Measurements from ENCODE around the gene TIFAB. TPM values are rescaled to one million over a fixed set of nuclear protein-coding genes. Genes with fewer than 3 reads are reported as not detected.

Gene TIFAB
- polyA plus RNA-seq, 1 donor from 2014 or later, result not detected

DNA sequence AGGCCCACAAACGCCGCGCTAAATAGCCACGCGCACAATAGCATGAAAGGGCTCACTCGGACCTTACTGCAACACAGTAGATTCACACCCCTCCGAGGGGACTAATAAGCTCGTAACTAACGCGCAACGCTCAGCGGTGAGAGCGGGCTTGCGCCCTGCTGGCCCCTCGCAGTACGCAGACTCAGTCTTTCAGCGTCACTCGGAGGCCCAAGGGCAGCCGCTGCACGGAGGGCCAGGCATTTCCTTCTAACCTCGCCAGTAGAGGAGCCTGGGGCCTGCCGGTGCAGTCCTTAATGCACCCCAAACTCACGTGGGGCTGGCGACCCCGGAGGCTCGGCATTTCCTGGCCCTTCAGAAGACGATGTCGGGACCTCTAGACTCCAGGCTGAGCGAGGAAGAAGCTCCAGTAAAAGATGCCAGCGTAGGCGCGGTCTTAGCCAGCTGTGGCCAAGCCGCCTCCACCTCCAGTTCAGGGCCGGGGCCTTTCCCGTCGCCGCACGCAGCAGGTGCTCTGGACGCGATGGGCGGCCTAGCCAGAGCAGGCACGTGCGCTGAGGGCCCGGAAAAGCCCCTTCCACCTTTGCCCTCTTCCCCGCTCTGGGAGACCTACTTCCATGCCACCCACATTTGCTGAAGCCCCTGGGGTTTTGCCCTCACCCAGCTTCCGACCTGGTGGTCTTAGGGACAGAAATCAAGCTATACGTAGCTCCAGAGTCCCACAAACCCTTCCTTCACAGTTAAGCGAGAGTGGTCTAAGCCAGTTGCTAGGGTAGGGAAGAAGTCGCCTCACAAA is 38.3 kb upstream of the TIFAB start:
- Histone ChIP-seq H3K36me3 (ENCODE audit: insufficient read depth, low read length) (no peaks in the 10 kb centered on the region), H3K9me2 (ENCODE audit: insufficient read depth, low read length) (no peaks in the 10 kb centered on the region), H4K20me1 (ENCODE audit: insufficient read depth) (no peaks in the 10 kb centered on the region), H3K27ac (ENCODE audit: low read length) (no peak overlapping the region), H2AFZ (ENCODE audit: low read depth, low read length) (no peak overlapping the region), H3K9me3 (ENCODE audit: low read length) (no peaks in the 10 kb centered on the region), H3K27me3 (ENCODE audit: insufficient read depth, low read depth, low read length) (peaks cover 56% of the 10 kb centered on the region), H3K9ac (ENCODE audit: low read length) (no peak overlapping the region), H3K4me2 (ENCODE audit: low read length) (no peak overlapping the region), H3F3A (ENCODE audit: insufficient read depth, low read length, poor library complexity, severe bottlenecking) (no peaks in the 10 kb centered on the region), H3K79me2 (replicated peaks; ENCODE audit: insufficient read depth, low read length) (no peaks in the 10 kb centered on the region), H3K4me3 (ENCODE audit: low read length) (peak overlapping the region; percentile 53)
- TF ChIP-seq, protein P1, sequence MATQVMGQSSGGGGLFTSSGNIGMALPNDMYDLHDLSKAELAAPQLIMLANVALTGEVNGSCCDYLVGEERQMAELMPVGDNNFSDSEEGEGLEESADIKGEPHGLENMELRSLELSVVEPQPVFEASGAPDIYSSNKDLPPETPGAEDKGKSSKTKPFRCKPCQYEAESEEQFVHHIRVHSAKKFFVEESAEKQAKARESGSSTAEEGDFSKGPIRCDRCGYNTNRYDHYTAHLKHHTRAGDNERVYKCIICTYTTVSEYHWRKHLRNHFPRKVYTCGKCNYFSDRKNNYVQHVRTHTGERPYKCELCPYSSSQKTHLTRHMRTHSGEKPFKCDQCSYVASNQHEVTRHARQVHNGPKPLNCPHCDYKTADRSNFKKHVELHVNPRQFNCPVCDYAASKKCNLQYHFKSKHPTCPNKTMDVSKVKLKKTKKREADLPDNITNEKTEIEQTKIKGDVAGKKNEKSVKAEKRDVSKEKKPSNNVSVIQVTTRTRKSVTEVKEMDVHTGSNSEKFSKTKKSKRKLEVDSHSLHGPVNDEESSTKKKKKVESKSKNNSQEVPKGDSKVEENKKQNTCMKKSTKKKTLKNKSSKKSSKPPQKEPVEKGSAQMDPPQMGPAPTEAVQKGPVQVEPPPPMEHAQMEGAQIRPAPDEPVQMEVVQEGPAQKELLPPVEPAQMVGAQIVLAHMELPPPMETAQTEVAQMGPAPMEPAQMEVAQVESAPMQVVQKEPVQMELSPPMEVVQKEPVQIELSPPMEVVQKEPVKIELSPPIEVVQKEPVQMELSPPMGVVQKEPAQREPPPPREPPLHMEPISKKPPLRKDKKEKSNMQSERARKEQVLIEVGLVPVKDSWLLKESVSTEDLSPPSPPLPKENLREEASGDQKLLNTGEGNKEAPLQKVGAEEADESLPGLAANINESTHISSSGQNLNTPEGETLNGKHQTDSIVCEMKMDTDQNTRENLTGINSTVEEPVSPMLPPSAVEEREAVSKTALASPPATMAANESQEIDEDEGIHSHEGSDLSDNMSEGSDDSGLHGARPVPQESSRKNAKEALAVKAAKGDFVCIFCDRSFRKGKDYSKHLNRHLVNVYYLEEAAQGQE (IDR thresholded peaks at IDR 0.05; ENCODE audit: borderline replicate concordance), result no peak
- TF ChIP-seq POLR2AphosphoS5 (IDR thresholded peaks at IDR 0.05) (no peak), EZH2 (IDR thresholded peaks at IDR 0.05; ENCODE audit: borderline replicate concordance, insufficient read depth, low read length, poor library complexity, severe bottlenecking) (no peak)

DNA sequence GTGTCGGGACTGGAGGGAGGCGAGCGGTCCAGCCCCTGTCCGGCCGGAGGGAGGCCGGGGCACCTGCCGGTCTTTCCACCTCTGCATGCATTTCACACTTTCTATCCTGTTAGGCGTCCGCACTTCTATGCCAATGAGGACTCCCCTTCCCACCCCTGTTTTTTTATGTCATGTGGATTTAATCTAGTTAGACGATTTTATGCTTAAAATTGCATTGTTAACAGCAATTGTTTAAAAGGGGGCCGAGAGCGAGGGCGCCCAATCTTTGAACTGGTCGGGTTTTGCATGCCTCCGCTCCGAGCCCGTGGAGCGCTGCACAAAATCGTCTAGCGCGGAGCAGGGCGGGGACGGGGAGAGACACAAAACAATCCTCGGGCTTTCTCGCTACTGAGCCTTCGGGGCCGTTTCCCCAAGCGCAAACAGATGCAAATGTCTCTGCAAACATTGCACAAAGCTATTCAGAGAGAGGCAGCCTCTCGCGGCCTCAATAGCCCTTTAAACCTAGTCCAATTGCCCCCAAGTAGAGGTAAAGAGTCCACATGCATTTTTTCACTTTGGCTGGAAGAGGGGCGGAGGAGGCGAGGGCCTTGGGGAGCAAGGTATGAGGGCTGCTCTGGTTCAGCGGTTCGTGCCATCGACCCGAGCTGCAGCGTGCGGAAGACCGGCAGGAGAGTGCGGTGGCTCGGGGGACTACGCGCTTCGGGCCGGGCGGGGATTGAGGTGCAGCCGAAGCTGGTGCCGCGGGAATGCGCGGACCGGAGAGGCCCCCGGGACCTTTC is 37.5 kb upstream of the TIFAB start:
- H3K4me3 ChIP-seq (ENCODE audit: low read length), result peak overlapping the region; percentile 53
- H3K9me2 ChIP-seq (ENCODE audit: insufficient read depth, low read length), result no peaks in the 10 kb centered on the region
- H3K9me3 ChIP-seq (ENCODE audit: low read length), result no peaks in the 10 kb centered on the region
- H3K9ac ChIP-seq (ENCODE audit: low read length), result peak overlapping the region; percentile 28
- H4K20me1 ChIP-seq (ENCODE audit: insufficient read depth), result no peaks in the 10 kb centered on the region
- no peaks in the 10 kb centered on the region for H3K79me2 ChIP-seq (replicated peaks; ENCODE audit: insufficient read depth, low read length)
- H3K4me2 ChIP-seq (ENCODE audit: low read length), result no peak overlapping the region
- H3K27ac ChIP-seq (ENCODE audit: low read length), result no peak overlapping the region
- H3F3A ChIP-seq (ENCODE audit: insufficient read depth, low read length, poor library complexity, severe bottlenecking), result no peaks in the 10 kb centered on the region
- no peaks in the 10 kb centered on the region for H3K36me3 ChIP-seq (ENCODE audit: insufficient read depth, low read length)
- TF ChIP-seq EZH2 (IDR thresholded peaks at IDR 0.05; ENCODE audit: borderline replicate concordance, insufficient read depth, low read length, poor library complexity, severe bottlenecking) (peak; percentile 4), TAF1 (IDR thresholded peaks at IDR 0.05; ENCODE audit: low read depth) (no peak)
- H2AFZ ChIP-seq (ENCODE audit: low read depth, low read length), result no peak overlapping the region
- peaks cover 56% of the 10 kb centered on the region for H3K27me3 ChIP-seq (ENCODE audit: insufficient read depth, low read depth, low read length)

DNA sequence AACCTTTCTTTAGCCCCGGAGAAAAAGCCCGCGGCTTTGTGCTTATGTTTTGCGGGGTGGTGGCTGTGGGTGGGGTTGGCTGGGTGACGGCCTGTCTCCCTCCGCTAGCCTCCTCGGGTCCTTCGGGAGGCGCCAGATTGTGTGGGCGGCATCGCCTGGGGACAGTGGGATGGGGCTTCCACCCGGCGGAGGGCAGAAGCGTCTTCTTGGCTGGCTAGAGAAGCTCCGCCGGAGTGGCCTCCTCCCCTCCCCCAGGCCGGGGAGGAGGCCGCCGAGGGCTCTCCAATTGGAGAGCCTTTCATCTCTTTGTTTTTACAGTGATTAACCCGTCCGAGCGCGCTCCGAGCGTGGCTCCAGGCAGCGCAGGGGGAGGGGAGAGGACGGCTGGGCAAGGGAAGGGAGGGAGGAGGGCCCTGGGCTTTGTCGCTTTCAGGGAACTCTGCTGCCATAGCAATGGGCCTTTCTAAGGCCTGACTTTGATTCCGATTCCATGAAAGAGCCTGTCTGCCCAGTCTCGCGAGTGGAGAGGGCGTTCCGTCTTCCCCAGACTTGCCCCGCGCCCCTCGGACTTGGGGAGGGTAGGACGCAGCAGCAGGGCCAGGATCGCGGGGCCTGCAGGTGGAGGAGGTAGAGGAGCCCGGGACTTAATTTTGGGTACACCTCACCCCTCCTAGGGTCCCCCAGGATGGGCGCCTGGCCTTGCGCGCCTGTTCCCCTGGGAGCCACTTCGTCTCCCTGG is 36.7 kb upstream of the TIFAB start:
- peaks cover 56% of the 10 kb centered on the region for H3K27me3 ChIP-seq (ENCODE audit: insufficient read depth, low read depth, low read length)
- no peaks in the 10 kb centered on the region for H3K79me2 ChIP-seq (replicated peaks; ENCODE audit: insufficient read depth, low read length)
- H3K27ac ChIP-seq (ENCODE audit: low read length), result no peak overlapping the region
- H3K9ac ChIP-seq (ENCODE audit: low read length), result peak overlapping the region; percentile 28
- no peak overlapping the region for H3K4me2 ChIP-seq (ENCODE audit: low read length)
- no peaks in the 10 kb centered on the region for H3K36me3 ChIP-seq (ENCODE audit: insufficient read depth, low read length)
- peak overlapping the region; percentile 53 for H3K4me3 ChIP-seq (ENCODE audit: low read length)
- no peak for TF ChIP-seq EZH2 (IDR thresholded peaks at IDR 0.05; ENCODE audit: borderline replicate concordance, insufficient read depth, low read length, poor library complexity, severe bottlenecking)
- no peak for TF ChIP-seq SMC3 (conservative IDR thresholded peaks at IDR 0.05; ENCODE audit: poor library complexity)
- TF ChIP-seq EP300 (conservative IDR thresholded peaks at IDR 0.05; ENCODE audit: poor library complexity, severe bottlenecking), result no peak
- no peak for TF ChIP-seq TAF1 (IDR thresholded peaks at IDR 0.05; ENCODE audit: low read depth)
- TF ChIP-seq MXI1 (conservative IDR thresholded peaks at IDR 0.05; ENCODE audit: poor library complexity, severe bottlenecking), result no peak
- no peak for TF ChIP-seq RAD21 (conservative IDR thresholded peaks at IDR 0.05)
- H4K20me1 ChIP-seq (ENCODE audit: insufficient read depth), result no peaks in the 10 kb centered on the region
- no peak overlapping the region for H2AFZ ChIP-seq (ENCODE audit: low read depth, low read length)
- no peaks in the 10 kb centered on the region for H3F3A ChIP-seq (ENCODE audit: insufficient read depth, low read length, poor library complexity, severe bottlenecking)
- no peaks in the 10 kb centered on the region for H3K9me3 ChIP-seq (ENCODE audit: low read length)
- H3K9me2 ChIP-seq (ENCODE audit: insufficient read depth, low read length), result no peaks in the 10 kb centered on the region

Data from neural cell (in vitro differentiated cells).